SKM-1 treated with dmso at 0.1 percent for 144 hours (cell line): ENCODE data around the gene PPP2R5C.

Experiments used
- DNase-seq: peaks from one replicate; lab custom pipeline; 2025; ENCODE audit not compliant: unreplicated experiment; lab: John Stamatoyannopoulos, UW

The PPP2R5C gene

DNA sequence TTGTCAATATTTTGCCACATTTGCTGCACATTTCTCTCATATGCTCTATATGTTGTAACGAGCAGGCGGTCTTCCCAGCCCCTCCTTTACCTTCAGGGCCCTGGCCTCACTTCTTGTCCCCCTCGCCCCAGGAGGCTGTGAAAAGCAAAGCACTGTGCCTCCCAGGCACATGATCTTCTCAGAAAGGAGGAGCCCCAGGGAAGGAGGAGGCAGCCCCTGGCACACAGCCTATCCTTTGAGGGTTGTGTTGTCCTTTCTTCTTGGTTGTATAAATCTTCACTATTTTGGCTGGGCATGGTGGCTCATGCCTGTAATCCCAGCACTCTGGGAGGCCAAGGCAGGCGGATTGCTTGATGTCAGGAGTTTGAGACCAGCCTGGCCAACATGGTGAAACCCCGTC, 77.0 kb downstream of the PPP2R5C start:
- no peak for DNase-seq

- DNase-seq = no peak
Measured at GRCh38 chr14:101839236-101839635, 77.7 kb downstream of the PPP2R5C start.

DNA sequence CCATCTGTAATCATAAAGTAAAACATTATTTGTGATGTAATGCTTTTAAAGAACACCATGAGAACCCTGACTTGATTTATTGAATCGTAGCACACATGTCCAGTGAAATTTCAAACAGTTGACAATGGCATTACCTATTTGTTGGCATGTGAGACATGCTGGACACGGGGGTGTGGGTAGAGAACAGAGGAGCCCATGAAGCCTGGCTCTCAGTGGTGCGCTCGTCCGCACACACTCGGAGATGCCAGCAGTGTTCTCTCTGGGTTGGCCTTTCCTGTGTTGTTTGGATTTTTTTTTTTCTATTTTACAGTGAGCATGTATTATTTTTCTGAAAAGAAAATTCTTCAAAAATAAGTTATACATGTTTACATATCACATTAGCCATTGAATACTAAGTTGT, 78.2 kb downstream of the PPP2R5C start:
- DNase-seq = no peak

DNA sequence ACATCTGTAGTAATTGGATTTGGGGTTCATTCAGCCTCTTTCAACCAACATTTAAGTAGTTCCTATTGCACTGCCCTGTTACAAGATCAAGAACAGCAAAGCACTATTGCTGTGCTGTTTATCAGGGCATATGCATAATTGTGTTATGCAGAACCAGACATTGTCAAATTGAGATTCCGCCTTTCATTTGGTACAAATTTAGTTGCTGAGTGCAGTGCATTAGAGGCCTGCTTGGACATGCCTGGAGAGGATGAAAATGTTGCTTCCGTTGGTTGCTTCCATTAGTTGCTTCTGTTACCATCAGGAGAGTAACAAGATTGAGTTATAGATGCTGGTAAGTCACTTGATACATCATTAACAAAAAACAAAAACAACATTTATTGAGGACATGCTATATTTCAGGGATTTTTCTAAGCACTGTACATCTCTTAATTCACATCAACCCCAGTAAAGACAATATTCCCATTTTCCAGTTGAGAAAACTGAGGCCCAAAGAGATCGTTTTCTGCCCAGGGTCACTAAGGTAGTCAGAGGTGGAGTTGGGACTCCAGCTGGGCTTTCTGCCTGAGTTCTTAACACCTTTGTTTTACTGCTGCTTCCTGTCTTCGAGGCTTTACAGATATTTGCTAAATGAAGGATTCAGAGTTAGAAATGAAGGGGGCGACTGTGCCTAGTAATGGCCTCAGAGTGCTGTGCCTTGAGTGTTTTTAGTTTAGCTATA, 79.3 kb downstream of the PPP2R5C start:
- no peak for DNase-seq

- no peak for DNase-seq
Measured at GRCh38 chr14:101843038-101843437, 81.5 kb downstream of the PPP2R5C start.

- DNase-seq = peak; percentile 54
Measured at GRCh38 chr14:101843665-101844064, 82.2 kb downstream of the PPP2R5C start.

- no peak for DNase-seq
Measured at GRCh38 chr14:101844219-101844618, 82.7 kb downstream of the PPP2R5C start.

- DNase-seq = no peak
Measured at GRCh38 chr14:101844751-101845150, 83.2 kb downstream of the PPP2R5C start.

DNA sequence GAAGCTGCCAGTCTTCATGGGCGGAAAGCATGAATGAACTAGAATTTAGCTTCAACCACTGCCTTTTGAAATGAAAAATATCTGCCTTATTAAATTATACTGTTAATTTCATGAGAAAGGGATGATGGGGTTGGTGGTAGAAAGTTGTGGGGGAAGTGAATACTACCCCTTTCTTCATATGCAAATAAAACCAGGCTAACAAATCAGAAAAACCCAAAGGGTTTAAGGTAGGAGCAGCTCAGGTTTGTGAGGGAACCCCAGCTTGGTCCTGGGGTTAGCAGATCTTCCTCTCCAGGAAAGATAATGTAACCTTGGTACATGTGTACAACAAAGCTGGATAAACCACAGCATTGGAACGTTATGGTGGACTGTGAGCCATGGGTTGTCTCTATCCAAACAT, 84.0 kb downstream of the PPP2R5C start:
- no peak for DNase-seq

DNA sequence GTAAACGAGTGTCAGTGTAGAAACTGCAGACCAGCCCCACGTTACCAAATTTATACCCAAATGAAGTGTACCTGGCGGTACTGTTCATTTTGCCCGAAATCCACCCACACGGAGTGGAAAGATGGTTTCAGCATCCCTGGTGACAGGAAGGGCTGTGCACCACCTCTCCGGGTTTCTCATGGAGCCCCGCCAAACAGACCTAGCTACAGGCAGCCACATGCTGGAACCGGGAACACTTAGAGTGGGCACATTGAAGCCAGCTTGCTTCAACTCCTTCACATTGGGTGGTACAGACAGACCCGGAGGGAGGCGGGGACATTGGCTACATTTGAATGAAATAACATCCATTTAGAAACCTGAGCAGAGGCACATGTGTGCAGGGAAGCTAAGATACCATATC, 84.4 kb downstream of the PPP2R5C start:
- no peak for DNase-seq

- DNase-seq = no peak
Measured at GRCh38 chr14:101849125-101849524, 87.6 kb downstream of the PPP2R5C start.

DNA sequence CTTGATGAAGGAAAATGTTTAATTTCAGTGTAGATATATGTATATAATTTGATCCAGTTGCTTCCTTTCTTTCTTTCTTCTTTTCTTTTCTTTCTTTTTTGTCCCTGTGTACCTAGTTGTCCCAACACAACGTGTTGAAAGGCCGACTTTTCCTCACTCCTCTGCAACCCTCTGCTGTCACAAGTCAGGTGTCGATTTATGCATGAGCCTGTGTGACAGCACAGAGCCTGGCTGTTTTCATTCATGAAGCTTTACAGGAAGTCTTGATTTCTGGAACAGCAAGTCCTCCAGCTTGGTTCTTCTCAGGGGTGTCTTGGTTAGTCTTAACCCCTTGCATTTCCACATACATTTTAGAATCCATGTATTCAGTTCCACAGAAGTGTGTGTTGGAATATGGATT, 88.1 kb downstream of the PPP2R5C start:
- DNase-seq = no peak

DNA sequence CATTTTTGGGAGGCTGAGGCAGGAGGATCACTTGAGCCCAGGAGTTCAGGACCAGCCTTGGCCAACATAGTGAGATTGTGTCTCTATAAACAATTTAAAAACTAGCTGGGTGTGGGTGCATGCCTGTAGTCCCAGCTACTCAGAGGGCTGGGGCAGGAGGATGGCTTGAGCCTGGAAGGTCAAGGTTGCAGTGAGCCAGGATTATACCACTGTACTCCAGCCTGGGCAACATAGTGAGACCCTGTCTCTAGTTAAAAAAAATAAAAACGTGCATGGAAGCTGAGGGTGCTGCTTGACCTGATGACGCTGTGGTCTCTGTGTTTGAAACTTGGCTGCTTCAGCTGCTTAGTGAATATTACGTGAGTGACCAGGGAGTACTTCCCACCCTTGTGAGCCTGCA, 89.7 kb downstream of the PPP2R5C start:
- no peak for DNase-seq

DNA sequence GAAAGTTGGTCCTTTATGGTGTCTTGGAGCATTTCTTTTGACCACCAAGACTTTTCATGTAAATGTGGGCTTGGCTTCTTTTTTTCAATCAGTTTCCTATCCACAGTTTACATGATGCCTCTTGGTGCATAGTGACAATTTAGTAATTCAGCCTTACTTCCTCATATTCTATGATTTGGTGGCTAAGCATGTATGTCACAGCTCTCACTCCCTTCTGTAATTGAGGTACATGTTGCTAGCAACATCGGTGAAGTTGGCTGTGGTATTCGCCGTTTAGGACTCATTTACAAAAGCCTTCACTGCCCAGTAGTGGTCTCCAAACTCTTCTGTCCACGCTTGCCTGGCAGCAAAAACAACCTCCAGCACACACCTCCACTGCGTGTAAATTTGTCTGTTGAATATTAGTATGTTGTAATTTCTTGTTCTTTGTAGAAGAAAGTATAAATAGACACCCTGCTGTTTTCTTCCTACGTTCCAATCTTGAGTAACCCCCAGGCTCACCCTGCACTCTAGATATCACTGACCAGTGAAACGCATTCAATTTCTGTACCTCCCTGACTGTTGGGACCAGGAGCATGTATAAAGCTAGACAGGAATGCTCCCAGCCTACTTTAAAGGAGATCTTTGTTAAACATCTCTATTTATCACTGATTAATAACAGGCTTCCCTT, 90.4 kb downstream of the PPP2R5C start:
- DNase-seq = peak; percentile 57

DNA sequence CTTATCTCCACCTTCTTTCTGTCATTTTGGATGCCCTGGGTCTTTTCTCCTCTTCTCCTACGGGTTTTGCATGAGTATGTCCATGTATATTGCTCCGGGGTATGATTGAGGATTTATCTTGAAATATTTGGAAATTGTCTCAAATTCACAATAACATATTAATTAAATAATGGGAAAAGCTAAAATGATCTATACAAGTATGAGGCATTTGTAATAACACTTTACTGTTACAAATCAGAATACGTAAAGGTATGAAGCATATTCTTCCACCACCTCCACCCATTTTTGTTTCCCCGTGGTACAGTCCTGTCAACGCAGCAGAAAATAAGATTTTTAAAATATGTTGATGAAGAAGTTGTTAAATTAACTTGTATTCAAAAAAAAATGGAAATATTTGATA, 91.3 kb downstream of the PPP2R5C start:
- DNase-seq = no peak

- no peak for DNase-seq
Measured at GRCh38 chr14:101853455-101854018, 92.0 kb downstream of the PPP2R5C start.

DNA sequence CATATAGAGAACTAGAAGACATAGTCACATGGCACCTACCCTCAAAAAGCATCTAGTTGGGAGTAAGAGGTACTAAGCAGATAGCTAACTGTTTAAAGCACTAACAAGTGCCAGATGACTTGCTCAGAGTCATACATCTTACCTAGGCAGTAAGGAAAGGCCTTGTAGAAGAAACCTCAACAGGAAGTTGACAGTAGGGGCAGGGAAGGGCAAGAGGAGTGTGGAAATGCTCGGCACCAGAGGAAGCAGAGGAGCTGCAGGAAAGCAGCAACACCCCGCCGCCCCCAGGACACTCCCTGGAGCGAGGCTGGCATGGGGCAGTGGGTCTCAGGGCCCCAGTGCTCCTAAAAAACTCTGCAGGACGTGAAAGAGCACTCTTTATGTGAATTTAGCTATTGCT, 92.9 kb downstream of the PPP2R5C start:
- DNase-seq = peak; percentile 62

GRCh38 chr14:101855958-101856357, 94.4 kb downstream of the PPP2R5C start:
- DNase-seq = no peak

DNA sequence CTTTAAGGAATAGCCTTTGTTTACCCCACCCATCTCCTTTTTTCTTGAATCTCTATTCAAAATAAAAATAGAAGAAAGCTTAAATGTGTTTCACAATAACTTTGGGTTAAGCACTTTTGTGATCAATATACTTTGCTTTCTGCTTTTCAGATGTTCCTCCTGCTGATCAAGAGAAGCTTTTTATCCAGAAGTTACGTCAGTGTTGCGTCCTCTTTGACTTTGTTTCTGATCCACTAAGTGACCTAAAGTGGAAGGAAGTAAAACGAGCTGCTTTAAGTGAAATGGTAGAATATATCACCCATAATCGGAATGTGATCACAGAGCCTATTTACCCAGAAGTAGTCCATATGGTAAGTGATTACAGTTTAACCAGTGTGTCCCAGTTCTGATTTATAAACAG, 95.0 kb downstream of the PPP2R5C start:
- DNase-seq = no peak

DNA sequence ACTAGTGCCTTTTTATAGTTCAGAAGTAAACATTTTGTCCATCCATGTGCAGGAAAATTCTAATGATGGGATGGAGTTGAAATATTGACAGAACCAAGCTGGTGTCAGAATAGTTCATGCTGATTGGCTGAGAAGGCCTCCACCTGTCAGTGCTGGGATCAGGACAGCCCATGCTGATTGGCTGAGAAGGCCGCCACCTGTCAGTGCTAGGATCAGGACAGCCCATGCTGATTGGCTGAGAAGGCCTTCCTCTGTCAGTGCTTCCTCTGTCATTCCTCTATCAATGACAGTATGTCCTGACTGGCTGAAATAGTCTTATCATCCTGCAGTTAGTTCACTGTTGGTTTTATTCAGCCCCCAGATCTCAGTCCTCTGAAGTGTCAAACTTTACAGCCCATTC, 95.7 kb downstream of the PPP2R5C start:
- DNase-seq = no peak

DNA sequence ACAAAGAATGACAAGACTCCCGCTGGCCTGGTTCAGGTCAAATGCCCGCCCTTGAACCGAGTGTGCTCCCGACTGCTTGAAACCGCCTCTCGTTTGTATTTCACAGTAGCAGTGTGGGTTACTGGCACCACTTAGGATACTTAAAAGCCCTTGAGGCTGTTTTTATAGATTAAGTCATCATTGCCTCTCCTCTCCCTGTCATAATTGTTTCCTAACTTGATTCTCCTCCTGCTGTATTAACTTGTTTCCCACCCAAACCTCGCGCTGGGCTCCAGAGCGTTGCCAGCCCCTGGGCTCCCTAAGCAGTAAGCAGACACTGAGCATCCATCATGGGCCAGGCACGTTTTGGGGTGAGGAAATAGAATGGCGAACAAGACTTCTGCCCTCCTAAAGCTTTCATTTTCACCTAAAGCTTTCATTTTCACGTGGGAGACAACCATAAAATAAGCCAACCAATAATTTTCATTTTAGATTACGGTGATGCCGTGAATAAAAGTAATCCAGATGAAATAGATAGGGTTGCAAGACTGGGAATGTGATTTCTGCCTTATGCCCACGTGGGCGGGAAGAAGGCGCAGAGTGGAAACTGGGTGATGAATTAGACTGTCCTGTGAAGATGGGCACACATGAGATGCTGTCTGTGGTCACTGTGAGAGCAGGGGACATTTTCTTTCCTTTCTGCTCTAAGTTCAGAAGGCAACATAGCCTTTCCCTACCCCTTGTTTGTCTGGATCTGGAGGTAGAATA, 97.5 kb downstream of the PPP2R5C start:
- no peak for DNase-seq

GRCh38 chr14:101859538-101859902, 98.0 kb downstream of the PPP2R5C start:
- DNase-seq = no peak
